CD4-positive, alpha-beta T cell treated with Interferon alpha-2 for 1 hour (primary cell): ENCODE data around the gene SHB.
"Not testable (repeated sequence)": the region's sequence is repeated elsewhere in the genome, so short reads cannot be mapped to it uniquely, and the experiment has no call there.

Experiments used
- DNase-seq, 2 donors: peaks; one replicate each; pipeline ENCODE4 v3.0.0-alpha.2; 2020 to 2022

SHB gene

GRCh38 chr9:38062498-38063362 is 6.3 kb downstream of the SHB start:
- no peak for DNase-seq

- no peak for DNase-seq
Observed at GRCh38 chr9:38062106-38062497, 6.9 kb downstream of the SHB start.

- no peak for DNase-seq
Observed at GRCh38 chr9:38061326-38061977, 7.6 kb downstream of the SHB start.

- no peak for DNase-seq
Observed at GRCh38 chr9:38060681-38061080, 8.3 kb downstream of the SHB start.

GRCh38 chr9:38059233-38059936 is 9.6 kb downstream of the SHB start:
- DNase-seq, result no peak

- DNase-seq, result no peak
Observed at GRCh38 chr9:38058452-38059232, 10.4 kb downstream of the SHB start.

- DNase-seq, result no peak
Observed at GRCh38 chr9:38057416-38058195, 11.4 kb downstream of the SHB start.

GRCh38 chr9:38054653-38055052 is 14.4 kb downstream of the SHB start:
- DNase-seq, result no peak

GRCh38 chr9:38053697-38054461 is 15.1 kb downstream of the SHB start:
- DNase-seq, result no peak

- no peak for DNase-seq
Observed at GRCh38 chr9:38051780-38052546, 17.1 kb downstream of the SHB start.

- no peak for DNase-seq
Observed at GRCh38 chr9:38048316-38048969, 20.6 kb downstream of the SHB start.

GRCh38 chr9:38047301-38048251 is 21.5 kb downstream of the SHB start:
- DNase-seq, result no peak

- no peak for DNase-seq
Observed at GRCh38 chr9:38046661-38047300, 22.2 kb downstream of the SHB start.

- DNase-seq, result not testable (repeated sequence)
Observed at GRCh38 chr9:38045939-38046338, 23.1 kb downstream of the SHB start.

- DNase-seq, result no peak
Observed at GRCh38 chr9:38044706-38045105, 24.3 kb downstream of the SHB start.

- DNase-seq, result no peak
Observed at GRCh38 chr9:38043931-38044623, 24.9 kb downstream of the SHB start.

GRCh38 chr9:38042626-38043357 is 26.2 kb downstream of the SHB start:
- no peak for DNase-seq
